HepG2 (cell line): Measurements from ENCODE around the gene GALNT18. TPM values are rescaled to one million over a fixed set of nuclear protein-coding genes. Genes with fewer than 3 reads are reported as not detected.

Experiments
- ATAC-seq: fragments of 200-7000 bp; cut with Tn5 transposase; 3 replicates; pipeline ENCODE4 v1.9.1; 2020; ENCODE audit warnings: mild to moderate bottlenecking, moderate library complexity
- BruUV-seq: library from RNA; stranded (reverse); fragments of 400-500 nt; replicated peaks from 2 replicates; lab custom pipeline; 2021; lab: Mats Ljungman, UMichigan
- CTCF ChIA-PET: fragments of 300-600 bp; formaldehyde crosslinking; extraction: SDS; loops from one replicate; lab custom pipeline; 2021; ENCODE audit warnings: low total read pairs, inconsistent platforms, low intra/inter-chr PET ratio; lab: Yijun Ruan, JAX
- POLR2A ChIA-PET: fragments of 350-600 bp; sonication (Branson Sonifier 250); formaldehyde crosslinking; loops from one replicate; lab custom pipeline; 2020; ENCODE audit warnings: antibody characterized with exemption, inconsistent platforms; lab: Yijun Ruan, JAX
- DNase-seq: peaks from one replicate; pipeline ENCODE4 v3.0.0-alpha.2; 2015; ENCODE audit warnings: low spot score
- FAIRE-seq: peaks from 3 replicates; lab custom pipeline; 2011; peaks lifted over from hg19 to GRCh38; lab: Jason Lieb, UNC
- H2AFZ ChIP-seq: one replicate; pipeline ENCODE4 v1.6.1; 2011; ENCODE audit warnings: low read length, inconsistent platforms
- H3K27ac ChIP-seq: fragments of 300-600 bp; 3 replicates; pipeline ENCODE4 v1.8.0; 2011; ENCODE audit warnings: mixed run types, mild to moderate bottlenecking, mixed read lengths, low read length, inconsistent platforms; ENCODE audit not compliant: insufficient read depth; ENCODE audit errors: extremely low read length
- H3K27me3 ChIP-seq, 2 experiments: fragments of 200-600 bp in 1 of 2; 2 replicates in 1 of 2; 3 replicates in 1 of 2; pipeline versions ENCODE4 v1.6.0 to v1.8.0; 2011; ENCODE audit warnings: low read length in 2 of 2, mild to moderate bottlenecking in 2 of 2, moderate library complexity in 2 of 2, inconsistent platforms in 1 of 2; ENCODE audit not compliant: insufficient read depth in 2 of 2, control insufficient read depth in 1 of 2
- H3K36me3 ChIP-seq, 2 experiments: fragments of 200-600 bp in 1 of 2; replicated peaks in 1 of 2; 2 replicates in 1 of 2; 3 replicates in 1 of 2; pipeline versions ENCODE4 v1.5.1 to v1.8.0; 2011; ENCODE audit warnings: low read length in 2 of 2, inconsistent platforms in 1 of 2; ENCODE audit not compliant: insufficient read depth in 2 of 2, control insufficient read depth in 1 of 2
- H3K4me1 ChIP-seq: 2 replicates; pipeline ENCODE4 v1.5.1; 2012; ENCODE audit warnings: low read length, inconsistent platforms; ENCODE audit not compliant: insufficient read depth
- H3K4me2 ChIP-seq: 2 replicates; pipeline ENCODE4 v1.6.0; 2011; ENCODE audit warnings: low read depth, low read length, inconsistent platforms
- H3K4me3 ChIP-seq, 3 experiments: fragments of 200-600 bp in 1 of 3; sonication (generic), shearing (Covaris generic) in 1 of 3; replicated peaks in 1 of 3; 2 replicates each; pipeline ENCODE4 v1.5.1; 2011 to 2016; ENCODE audit warnings: low read length in 3 of 3, inconsistent platforms in 2 of 3, low read depth in 2 of 3, mild to moderate bottlenecking in 2 of 3, control low read depth in 1 of 3, mixed read lengths in 1 of 3; ENCODE audit not compliant: insufficient read depth in 1 of 3
- H3K79me2 ChIP-seq: one replicate; pipeline ENCODE4 v1.6.1; 2011; ENCODE audit warnings: low read length, inconsistent platforms; ENCODE audit not compliant: insufficient read depth
- H3K9ac ChIP-seq: 2 replicates; pipeline ENCODE4 v1.6.0; 2011; ENCODE audit warnings: mild to moderate bottlenecking, low read depth, low read length, inconsistent platforms; ENCODE audit not compliant: insufficient read depth
- H3K9me3 ChIP-seq: 2 replicates; pipeline ENCODE4 v1.5.1; 2012; ENCODE audit warnings: mild to moderate bottlenecking, low read length
- H4K20me1 ChIP-seq: 2 replicates; pipeline ENCODE4 v1.6.0; 2011; ENCODE audit warnings: inconsistent platforms, mild to moderate bottlenecking, low read length, moderate library complexity; ENCODE audit not compliant: insufficient read depth
- ARNT ChIP-seq: fragments of 450-650 bp; IDR thresholded peaks from 2 replicates; pipeline ENCODE4 v1.6.1; 2017
- ATM ChIP-seq: fragments of 450-650 bp; IDR thresholded peaks from 2 replicates; pipeline ENCODE4 v1.7.1; 2017; ENCODE audit warnings: mild to moderate bottlenecking, borderline replicate concordance
- ETV5 ChIP-seq: IDR thresholded peaks from 2 replicates; pipeline ENCODE4 v1.6.1; 2018; ENCODE audit warnings: missing biosample characterization, missing genetic modification reagents, inconsistent platforms, borderline replicate concordance
- FIP1L1 ChIP-seq: fragments of 200-400 bp; formaldehyde crosslinking; IDR thresholded peaks from 2 replicates; pipeline ENCODE4 v1.6.1; 2018; ENCODE audit warnings: low read depth, mild to moderate bottlenecking, low read length, moderate library complexity, borderline replicate concordance; ENCODE audit not compliant: insufficient read depth
- HMG20B ChIP-seq: conservative IDR thresholded peaks from 2 replicates; pipeline ENCODE4 v1.6.1; 2016; ENCODE audit warnings: missing genetic modification reagents, missing compliant biosample characterization
- PCBP1 ChIP-seq: fragments of 200-400 bp; formaldehyde crosslinking; IDR thresholded peaks from 2 replicates; pipeline ENCODE4 v1.6.1; 2017; ENCODE audit warnings: mild to moderate bottlenecking, low read depth, low read length, borderline replicate concordance
- PHF20 ChIP-seq: sonication (generic); formaldehyde crosslinking; IDR thresholded peaks from 2 replicates; pipeline ENCODE4 v1.5.0; 2020; ENCODE audit warnings: mild to moderate bottlenecking, missing genetic modification reagents
- POGZ ChIP-seq: sonication (generic); formaldehyde crosslinking; IDR thresholded peaks from 2 replicates; pipeline ENCODE4 v1.4.0; 2020; ENCODE audit warnings: mild to moderate bottlenecking, missing genetic modification reagents
- PRDM4 ChIP-seq: sonication (generic); formaldehyde crosslinking; IDR thresholded peaks from 2 replicates; pipeline ENCODE4 v1.9.0; 2021; ENCODE audit warnings: missing genetic modification reagents, borderline replicate concordance
- SYNCRIP ChIP-seq: fragments of 200-400 bp; formaldehyde crosslinking; IDR thresholded peaks from 2 replicates; pipeline ENCODE4 v1.6.1; 2018; ENCODE audit warnings: mild to moderate bottlenecking, low read depth, low read length; ENCODE audit not compliant: insufficient read depth
- ZFP36L1 ChIP-seq: sonication (generic); formaldehyde crosslinking; IDR thresholded peaks from 2 replicates; pipeline ENCODE4 v1.8.0; 2022; ENCODE audit warnings: mild to moderate bottlenecking, missing genetic modification reagents, moderate library complexity
- ZNF10 ChIP-seq: sonication (generic); formaldehyde crosslinking; IDR thresholded peaks from 2 replicates; pipeline ENCODE4 v1.4.0; 2020; ENCODE audit warnings: mild to moderate bottlenecking, low read depth, missing genetic modification reagents, borderline replicate concordance
- ZNF562 ChIP-seq: sonication (generic); formaldehyde crosslinking; IDR thresholded peaks from 2 replicates; pipeline ENCODE4 v1.8.0; 2022; ENCODE audit warnings: missing genetic modification reagents, borderline replicate concordance
- whole genome bisulfite sequencing: methylation state at CpG from one replicate; pipeline ENCODE4 v1.1.6; 2017; ENCODE audit warnings: low lambda C conversion rate; 5-methylcytosine and 5-hydroxymethylcytosine counted together
- in situ Hi-C: cut with HindIII; loops from 2 replicates; pipeline ENCODE4 v1.10.0; 2017; ENCODE audit warnings: low pct_unique_long_range_greater_than_20kb; ENCODE audit not compliant: extremely low pct_ligation_motif_present
- intact Hi-C: fragments of 100-400 bp; cut with micrococcal nuclease; formaldehyde crosslinking; loops from one replicate; pipeline ENCODE4 v1.10.0; 2022; ENCODE audit not compliant: unreplicated experiment
- polyA plus RNA-seq, 8 experiments: library from polyadenylated mRNA; depleted of rRNA in 3 of 8; stranded (reverse) in 7 of 8; unstranded in 1 of 8; fragments of >200 nt; fragmentation: Illumina TruSeq in 4 of 8; extraction: Trizol in 4 of 8; gene quantifications; 2 replicates each; pipeline versions ENCODE4 v1.2.1 to v1.2.3, GENCODE V29; 2011 to 2016; ENCODE audit warnings: low read depth in 4 of 8, missing spikeins in 1 of 8, mixed read lengths in 1 of 8; ENCODE audit not compliant: insufficient read depth in 1 of 8
- total RNA-seq, 5 experiments: library from RNA; depleted of rRNA; stranded (reverse); fragments of >200 nt; fragmentation: Illumina TruSeq; extraction: Trizol; gene quantifications; 2 replicates each; pipeline ENCODE4 v1.2.3, GENCODE V29; 2016; ENCODE audit warnings: low read depth in 1 of 5

Gene GALNT18
- total and polyA plus RNA-seq, 2 of the 13 experiments (the other 11 are each of a cell fraction or from before 2014, with no cell fraction given) = 0.11 TPM; not detected in 1

DNA sequence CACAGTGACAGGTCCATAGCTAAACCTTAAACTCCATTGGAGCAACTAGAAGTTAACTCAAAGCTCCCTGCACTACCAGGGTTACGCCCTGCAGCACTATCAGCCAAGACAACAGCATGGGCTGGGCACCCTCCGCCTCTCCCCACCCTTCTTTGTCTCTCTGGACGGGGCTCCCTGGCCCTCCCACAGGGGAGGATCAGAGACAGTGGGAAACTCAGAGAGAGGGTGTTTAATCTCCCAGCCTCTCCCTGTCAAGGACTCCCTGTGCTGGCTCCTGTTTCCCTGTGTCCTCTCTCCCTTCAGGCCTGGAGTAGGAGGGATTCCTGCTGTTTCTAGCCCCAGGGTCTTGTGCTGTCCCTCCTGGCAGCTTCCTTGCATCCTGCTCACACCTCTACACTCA, 211.9 kb downstream of the GALNT18 start:
- in situ Hi-C loops = no loop called here

GRCh38 chr11:11409224-11409623, 212.6 kb downstream of the GALNT18 start:
- H3K4me3 ChIP-seq = no peak overlapping the region
- no peak overlapping the region for H3K27ac ChIP-seq
- H3K4me2 ChIP-seq = no peak overlapping the region
- H3K4me1 ChIP-seq = no peaks in the 10 kb centered on the region
- WGBS = 27% methylated on average over 3 of the region's 6 CpGs
- H3K79me2 ChIP-seq = no peaks in the 10 kb centered on the region
- H4K20me1 ChIP-seq = no peaks in the 10 kb centered on the region
- FAIRE-seq (no peak), ATAC-seq (no peak), DNase-seq (no peak)
- in situ Hi-C loops = no loop called here
- H3K36me3 ChIP-seq = no peaks in the 10 kb centered on the region
- intact Hi-C loops = no loop called here
- ChIA-PET CTCF (no interaction called here), POLR2A (no interaction called here)
- H3K27me3 ChIP-seq = peaks cover 1 to 36% of the 10 kb centered on the region in 2 experiments; a peak in 4 of 5 replicates
- no peaks in the 10 kb centered on the region for H3K9me3 ChIP-seq
- no peak for TF ChIP-seq POGZ (CRISPR knock-in tag)
- TF ChIP-seq ATM = no peak
- TF ChIP-seq ZFP36L1 (CRISPR knock-in tag) = no peak
- no peak for TF ChIP-seq PHF20
- no peak for TF ChIP-seq FIP1L1
- no peak for TF ChIP-seq ETV5 (CRISPR knock-in tag)
- TF ChIP-seq PCBP1 = no peak
- TF ChIP-seq SYNCRIP = no peak
- TF ChIP-seq HMG20B (CRISPR knock-in tag) = no peak
- BruUV-seq = no TSS peak
- H2AFZ ChIP-seq = no peak overlapping the region
- H3K9ac ChIP-seq = no peak overlapping the region

More for the DNA sequence above, 211.9 kb downstream of the GALNT18 start:
- 0% methylated on average over 3 of the region's 3 CpGs for WGBS
- CTCF ChIA-PET = no interaction called here
- DNase-seq (no peak), FAIRE-seq (no peak), ATAC-seq (no peak)
- Histone ChIP-seq H3K27me3 (peaks cover 1 to 31% of the 10 kb centered on the region in 2 experiments; a peak in 4 of 5 replicates), H3K9me3 (no peaks in the 10 kb centered on the region), H3K27ac (no peak overlapping the region), H3K4me3 (no peak overlapping the region), H4K20me1 (no peaks in the 10 kb centered on the region), H3K4me2 (no peak overlapping the region), H3K4me1 (no peaks in the 10 kb centered on the region), H3K79me2 (no peaks in the 10 kb centered on the region), H3K36me3 (no peaks in the 10 kb centered on the region), H3K9ac (no peak overlapping the region), H2AFZ (no peak overlapping the region)
- POLR2A ChIA-PET = no interaction called here
- BruUV-seq = no TSS peak
- no peak for TF ChIP-seq ARNT
- no peak for TF ChIP-seq ZNF562
- no peak for TF ChIP-seq PRDM4 (CRISPR knock-in tag)
- no peak for TF ChIP-seq ZNF10 (CRISPR knock-in tag)
- intact Hi-C loops = no loop called here
